NB4 (cell line): ENCODE data around the gene C14orf132.

ENCODE experiments used
- CTCF ChIP-seq: IDR thresholded peaks from one replicate; pipeline ENCODE4 v1.5.1; 2012; ENCODE audit warnings: low read depth, low read length
- MAX ChIP-seq: IDR thresholded peaks from 2 replicates; pipeline ENCODE4 v1.6.1; 2011; ENCODE audit warnings: low read depth, low read length
- MYC ChIP-seq: IDR thresholded peaks from 2 replicates; pipeline ENCODE4 v1.6.1; 2011; ENCODE audit warnings: low read depth, low read length
- POLR2A ChIP-seq: IDR thresholded peaks from 2 replicates; pipeline ENCODE4 v1.6.1; 2011; ENCODE audit warnings: mild to moderate bottlenecking; ENCODE audit not compliant: insufficient read length; ENCODE audit errors: extremely low read depth

GRCh38 chr14:96055753-96056508 is 16.8 kb downstream of the C14orf132 start:
- no peak for TF ChIP-seq POLR2A
- TF ChIP-seq CTCF: no peak
- no peak for TF ChIP-seq MAX
- no peak for TF ChIP-seq MYC
